Superior temporal gyrus (tissue), 1 donor: Measurements from ENCODE around the gene GNA15.

ENCODE experiments used
- DNase-seq: peaks from one replicate; pipeline ENCODE4 v3.0.0-alpha.2; 2016; ENCODE audit errors: extremely low spot score

GNA15 gene

DNA sequence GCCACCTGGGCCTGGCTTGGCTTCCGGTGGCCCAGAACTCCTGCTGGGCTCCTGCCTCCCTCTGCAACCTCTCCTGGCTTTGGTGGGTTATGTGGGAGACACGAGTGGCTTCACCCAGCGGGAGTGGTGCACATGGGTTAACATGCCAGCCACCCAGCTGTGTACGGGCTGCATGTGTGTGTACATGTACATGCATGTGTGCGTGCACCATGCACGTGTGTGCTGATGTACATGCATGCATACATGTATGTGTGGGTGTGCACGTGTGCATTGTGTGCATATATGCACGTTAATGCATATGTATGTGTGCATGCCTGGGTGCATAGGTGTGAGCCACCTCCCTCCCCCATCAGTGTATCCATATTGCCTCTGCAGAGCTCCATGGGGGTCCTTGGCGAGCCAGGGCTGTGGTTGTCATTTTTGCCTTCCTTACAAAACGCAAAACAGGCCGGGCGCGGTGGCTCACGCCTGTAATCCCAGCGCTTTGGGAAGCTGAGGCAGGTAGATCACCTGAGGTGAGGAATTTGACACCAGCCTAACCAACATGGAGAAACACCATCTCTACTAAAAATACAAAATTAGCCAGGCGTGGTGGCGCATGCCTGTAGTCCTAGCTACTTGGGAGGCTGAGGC, 29.2 kb upstream of the GNA15 start:
- DNase-seq: no peak

DNA sequence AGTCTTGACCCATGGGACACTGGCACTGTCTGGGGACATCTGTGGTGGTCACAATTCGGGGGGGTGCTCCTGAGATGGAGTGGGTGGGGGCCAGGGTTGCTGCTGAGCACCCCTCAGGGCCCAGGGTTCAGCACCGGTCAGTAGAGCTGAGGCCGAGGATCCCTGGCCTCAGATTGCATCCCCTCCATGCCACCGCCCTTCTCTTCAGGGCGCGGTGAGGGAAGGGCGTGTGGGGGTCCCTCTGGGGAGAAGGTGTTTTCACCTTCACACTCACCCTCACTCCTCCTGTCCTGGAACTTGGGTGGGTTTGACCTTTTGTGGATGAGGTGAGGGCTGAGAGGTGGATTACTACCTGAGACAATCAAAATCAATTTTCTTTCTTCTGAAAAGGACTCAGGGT, 28.2 kb upstream of the GNA15 start:
- DNase-seq: no peak

DNA sequence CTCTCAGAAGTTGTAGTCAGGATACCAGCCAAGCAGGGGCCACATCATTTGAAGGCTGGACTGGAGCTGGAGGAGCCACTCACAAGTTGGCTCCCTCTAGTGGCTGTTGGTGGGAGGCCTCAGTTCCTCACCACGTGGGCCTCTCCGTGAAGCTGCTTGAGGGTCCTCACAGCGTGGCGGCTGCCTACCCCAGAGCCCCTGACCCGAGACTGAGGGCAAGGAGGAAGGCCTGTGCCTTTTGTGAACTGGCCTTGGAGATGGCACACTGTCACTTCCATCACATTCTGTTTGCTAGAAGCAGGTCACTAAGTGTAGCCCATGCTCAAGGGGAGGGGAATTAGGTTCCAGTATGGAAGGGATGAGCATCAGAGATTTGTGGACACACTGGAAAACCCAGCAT, 27.1 kb upstream of the GNA15 start:
- peak; percentile 51 for DNase-seq

- no peak for DNase-seq
Measured at GRCh38 chr19:3109491-3109890, 26.3 kb upstream of the GNA15 start.

DNA sequence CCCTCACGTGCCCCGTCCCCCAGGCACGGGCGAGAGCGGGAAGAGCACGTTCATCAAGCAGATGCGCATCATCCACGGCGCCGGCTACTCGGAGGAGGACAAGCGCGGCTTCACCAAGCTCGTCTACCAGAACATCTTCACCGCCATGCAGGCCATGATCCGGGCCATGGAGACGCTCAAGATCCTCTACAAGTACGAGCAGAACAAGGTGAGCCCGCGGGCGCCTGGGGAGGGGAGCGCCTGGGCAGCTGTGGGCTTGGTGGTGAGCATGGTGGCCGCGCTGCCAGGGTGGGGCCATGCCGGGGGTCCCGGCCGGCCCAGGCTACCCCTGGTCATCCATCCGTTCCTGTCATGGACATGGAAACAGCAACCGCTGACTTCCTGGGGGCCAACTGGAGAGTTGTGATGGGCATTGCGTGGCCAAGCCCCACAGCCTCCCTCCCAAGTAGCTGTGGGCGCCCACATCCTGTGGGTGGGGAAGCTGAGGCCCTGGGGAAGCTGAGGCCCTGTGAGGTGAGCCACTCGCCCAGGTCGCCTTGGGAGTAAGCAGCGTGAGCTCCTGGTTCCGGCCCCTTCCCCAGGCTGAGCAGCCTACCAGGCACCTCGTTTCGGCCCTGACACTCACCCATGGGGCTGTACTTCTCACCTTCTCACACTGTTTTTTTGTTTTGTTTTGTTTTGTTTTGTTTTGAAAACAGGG, 25.6 kb upstream of the GNA15 start:
- DNase-seq: no peak

- DNase-seq: no peak
Measured at GRCh38 chr19:3111586-3112247, 24.1 kb upstream of the GNA15 start.

DNA sequence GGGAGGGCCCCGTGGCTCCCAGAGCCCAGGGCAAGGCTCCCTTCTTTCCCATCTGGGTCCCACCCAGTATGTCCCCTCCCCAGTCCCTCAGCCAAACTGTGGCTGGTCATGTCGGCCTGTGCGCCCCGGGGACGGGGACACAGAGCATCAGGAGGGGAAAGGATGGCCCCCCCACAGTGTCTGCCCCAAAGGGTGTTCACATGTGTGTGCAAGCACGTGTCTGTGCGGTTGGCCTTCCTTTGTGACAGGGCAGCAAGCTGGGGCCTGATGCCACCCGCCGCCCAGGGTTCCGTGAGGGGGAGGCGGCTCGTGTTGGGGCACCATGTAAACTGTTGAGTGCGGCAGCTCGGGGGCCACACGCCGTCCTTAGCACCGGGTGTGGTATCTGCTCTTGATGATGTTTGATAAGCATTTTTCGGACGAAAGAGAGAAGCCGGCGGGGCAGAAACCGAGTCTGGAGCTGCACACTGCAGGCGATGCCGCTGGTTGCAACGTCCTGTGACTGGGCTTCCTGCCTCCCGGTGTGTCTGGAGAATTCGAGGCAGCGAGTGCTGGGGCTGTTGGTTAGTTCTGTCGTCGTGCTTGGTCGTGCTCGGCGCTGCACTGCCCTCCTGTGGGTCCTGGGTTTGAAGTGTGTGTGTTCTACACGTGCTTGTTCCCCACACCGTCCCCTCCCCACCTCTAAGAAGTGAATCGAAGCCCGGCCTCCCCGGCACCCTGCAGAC, 23.3 kb upstream of the GNA15 start:
- DNase-seq: no peak

DNA sequence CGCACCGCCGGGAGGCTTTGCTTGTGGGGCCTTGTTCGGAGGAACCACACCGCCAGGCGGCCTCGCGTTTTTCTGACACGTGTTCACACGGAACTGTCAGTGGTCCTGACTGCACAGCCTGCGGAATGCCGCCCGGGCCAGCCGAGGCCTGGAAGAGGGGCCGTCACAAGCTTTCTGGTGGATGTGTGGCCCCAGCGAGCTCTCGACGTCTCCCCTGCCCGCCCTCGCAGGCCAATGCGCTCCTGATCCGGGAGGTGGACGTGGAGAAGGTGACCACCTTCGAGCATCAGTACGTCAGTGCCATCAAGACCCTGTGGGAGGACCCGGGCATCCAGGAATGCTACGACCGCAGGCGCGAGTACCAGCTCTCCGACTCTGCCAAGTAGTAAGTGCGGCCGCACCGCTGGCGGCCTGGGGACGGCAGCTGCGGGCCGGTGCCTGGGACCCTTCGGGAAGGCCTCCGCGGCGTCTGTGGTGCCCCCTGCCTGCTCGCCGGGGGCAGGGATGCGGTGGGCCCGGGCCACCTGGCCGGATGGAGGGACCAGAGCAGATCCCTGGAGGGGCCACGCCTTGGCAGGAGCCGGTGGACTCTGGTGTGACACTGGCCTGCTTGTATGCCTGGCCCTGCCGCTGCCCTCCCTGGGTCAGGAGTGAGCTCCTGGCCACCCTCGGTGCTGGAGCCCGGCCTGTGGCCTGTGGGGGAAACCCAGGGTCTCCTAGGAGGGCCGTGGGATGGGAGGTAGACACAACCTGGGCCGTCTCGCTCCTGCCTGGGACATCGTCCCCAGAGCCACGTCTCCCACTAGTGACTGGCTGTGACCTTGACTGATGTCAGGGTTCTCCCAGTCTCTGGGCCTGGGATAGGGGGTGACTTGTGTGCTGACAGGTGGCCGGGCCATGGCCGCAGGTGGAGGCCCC, 22.5 kb upstream of the GNA15 start:
- no peak for DNase-seq

GRCh38 chr19:3114018-3114726, 21.7 kb upstream of the GNA15 start:
- DNase-seq: no peak

- DNase-seq: no peak
Measured at GRCh38 chr19:3114811-3115210, 21.0 kb upstream of the GNA15 start.

DNA sequence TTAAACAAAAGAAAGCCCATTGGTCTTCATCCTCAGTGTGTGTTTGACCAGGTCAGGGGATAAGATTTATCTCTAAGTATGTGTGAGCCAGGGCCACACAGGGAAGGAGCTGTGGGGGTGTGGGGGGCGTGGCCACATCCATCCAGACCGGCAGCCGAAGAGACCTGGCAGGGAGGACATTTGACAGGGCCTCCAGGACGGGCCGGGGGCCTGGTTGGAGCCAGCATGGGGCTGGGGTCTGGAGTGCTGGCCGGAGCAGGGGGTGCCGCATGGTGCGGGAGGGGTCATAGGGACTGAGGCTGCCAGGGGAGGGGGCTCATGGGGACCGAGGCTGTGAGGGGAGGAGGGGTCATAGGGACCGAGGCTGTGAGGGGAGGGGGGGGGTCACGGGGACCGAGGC, 20.4 kb upstream of the GNA15 start:
- DNase-seq: no peak

- DNase-seq: no peak
Measured at GRCh38 chr19:3115916-3116602, 19.8 kb upstream of the GNA15 start.

DNA sequence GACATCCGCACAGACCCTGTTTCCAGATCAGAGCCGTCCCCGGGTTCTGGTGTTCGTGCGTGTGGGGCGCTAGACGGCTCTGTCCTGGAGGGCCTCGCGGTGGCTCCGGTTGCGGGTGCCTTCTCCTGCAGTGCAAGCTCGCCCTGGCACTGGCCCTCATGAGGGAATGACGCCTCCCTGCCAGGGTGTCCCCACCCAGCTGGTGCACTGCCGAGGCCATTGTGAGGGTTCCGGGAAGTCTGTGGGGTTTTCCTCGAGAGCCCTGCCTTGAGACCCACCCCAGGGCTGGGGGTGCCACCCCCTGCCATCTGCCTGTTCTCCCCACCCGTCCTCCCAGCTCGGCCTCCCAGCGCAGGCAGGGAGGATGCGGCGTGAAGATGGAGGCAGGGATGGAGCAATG, 19.2 kb upstream of the GNA15 start:
- DNase-seq: no peak

DNA sequence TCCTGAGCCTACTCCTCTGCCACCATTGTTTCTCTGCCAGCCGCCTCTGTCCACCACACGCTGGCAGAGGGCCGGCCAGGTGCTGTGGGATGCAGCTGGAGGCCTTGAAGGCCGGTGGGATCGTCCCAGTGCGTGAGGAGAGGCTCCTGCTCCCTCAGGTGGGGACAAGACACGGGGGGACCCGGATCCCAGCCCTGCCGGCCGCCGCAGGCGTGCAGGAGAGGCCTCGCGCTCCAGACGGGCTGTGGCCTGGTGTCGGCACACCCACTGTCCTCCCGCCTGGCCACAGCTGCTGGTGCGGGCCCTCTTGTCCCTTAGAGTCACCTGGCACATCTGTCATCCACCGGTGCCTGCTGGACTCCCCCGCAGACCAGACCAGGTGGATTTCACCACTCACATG, 18.1 kb upstream of the GNA15 start:
- no peak for DNase-seq

GRCh38 chr19:3118232-3119070, 17.4 kb upstream of the GNA15 start:
- DNase-seq: no peak

DNA sequence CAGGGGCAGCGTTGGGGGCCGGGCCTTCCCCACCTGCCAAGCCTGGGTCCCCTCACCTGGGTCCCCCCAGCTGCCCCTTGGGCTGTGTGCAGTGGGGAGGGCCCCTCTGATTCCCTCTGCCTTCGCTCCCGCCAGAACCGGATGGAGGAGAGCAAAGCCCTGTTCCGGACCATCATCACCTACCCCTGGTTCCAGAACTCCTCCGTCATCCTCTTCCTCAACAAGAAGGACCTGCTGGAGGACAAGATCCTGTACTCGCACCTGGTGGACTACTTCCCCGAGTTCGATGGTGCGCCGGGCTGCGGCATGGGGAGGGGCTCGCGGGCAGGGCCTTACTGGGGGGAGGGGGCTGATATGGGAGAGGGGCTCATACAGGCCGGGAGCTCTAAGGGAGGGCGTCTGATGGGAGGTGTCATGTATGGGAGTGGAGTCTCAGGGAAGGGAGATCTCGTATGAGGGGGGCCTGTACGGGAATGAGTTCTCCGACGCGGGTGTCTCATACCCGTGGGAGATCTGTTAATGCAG, 16.7 kb upstream of the GNA15 start:
- no peak for DNase-seq

DNA sequence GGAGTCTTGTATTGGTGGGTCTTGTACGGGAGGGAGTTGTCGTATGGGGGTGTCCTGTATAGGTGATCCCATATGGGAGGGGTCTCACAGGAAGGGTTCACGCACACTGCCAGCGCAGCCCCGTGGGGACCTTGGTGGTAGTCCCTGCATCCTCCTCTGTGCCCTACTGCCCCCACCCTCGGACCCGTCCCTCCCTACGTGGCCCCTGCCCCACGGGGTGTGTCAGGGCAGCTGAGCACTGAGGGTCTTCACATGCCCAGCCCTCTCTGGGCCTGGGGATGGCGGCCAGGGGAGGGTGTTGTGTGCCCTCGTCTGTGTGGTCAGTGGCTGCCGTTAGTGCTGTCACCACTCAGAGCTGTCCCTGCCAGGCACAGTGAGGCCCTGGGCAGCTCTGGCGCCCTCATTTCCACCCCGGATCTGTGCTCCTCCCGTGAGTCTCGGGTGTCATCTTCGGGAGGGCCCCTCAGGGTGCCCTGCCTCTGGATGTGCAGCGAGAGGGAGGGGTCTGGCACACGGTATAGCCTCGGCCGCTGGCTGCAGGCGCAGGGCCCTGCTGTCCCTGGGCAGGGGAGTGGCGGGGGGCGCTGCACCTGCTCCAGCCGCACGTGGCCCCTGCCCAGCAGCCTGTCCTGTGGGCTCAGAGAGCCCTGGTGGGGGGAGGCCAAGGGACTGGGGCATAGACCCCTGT, 16.0 kb upstream of the GNA15 start:
- no peak for DNase-seq

GRCh38 chr19:3120611-3121276, 15.1 kb upstream of the GNA15 start:
- DNase-seq: no peak
